ENCODE data around the gene NKD2.

DNA sequence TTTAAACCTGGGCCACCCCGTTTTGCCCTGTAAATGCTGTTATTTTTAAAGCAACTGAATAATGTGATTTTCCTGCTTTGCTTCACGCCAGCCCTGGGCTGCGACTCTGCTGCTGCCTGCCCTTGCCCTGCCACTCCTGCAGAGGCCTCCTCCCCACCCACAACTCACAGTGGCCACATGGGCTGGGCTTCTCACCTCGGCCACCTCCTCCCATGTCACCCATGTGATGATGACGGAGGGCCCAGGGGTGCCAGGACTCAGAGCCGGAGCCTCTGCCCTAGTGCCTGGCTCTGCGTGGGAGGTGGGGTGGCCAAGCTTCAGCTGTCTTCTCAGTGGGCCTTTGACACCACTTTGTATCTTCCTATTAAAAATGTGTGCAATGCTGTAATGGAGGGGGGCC lies 48.1 kb upstream of the NKD2 start:
- TF ChIP-seq, protein P1, sequence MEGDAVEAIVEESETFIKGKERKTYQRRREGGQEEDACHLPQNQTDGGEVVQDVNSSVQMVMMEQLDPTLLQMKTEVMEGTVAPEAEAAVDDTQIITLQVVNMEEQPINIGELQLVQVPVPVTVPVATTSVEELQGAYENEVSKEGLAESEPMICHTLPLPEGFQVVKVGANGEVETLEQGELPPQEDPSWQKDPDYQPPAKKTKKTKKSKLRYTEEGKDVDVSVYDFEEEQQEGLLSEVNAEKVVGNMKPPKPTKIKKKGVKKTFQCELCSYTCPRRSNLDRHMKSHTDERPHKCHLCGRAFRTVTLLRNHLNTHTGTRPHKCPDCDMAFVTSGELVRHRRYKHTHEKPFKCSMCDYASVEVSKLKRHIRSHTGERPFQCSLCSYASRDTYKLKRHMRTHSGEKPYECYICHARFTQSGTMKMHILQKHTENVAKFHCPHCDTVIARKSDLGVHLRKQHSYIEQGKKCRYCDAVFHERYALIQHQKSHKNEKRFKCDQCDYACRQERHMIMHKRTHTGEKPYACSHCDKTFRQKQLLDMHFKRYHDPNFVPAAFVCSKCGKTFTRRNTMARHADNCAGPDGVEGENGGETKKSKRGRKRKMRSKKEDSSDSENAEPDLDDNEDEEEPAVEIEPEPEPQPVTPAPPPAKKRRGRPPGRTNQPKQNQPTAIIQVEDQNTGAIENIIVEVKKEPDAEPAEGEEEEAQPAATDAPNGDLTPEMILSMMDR (IDR thresholded peaks at IDR 0.05; ENCODE audit: low read depth, low read length), result no peak
- TF ChIP-seq POLR2A (IDR thresholded peaks at IDR 0.05; ENCODE audit: extremely low read depth, insufficient read length) (no peak), MAX (IDR thresholded peaks at IDR 0.05; ENCODE audit: low read depth, low read length) (peak; percentile 52), MYC (IDR thresholded peaks at IDR 0.05; ENCODE audit: low read depth, low read length) (no peak)

Measured in NB4 (cell line).